Neural progenitor cell (in vitro differentiated cells): ENCODE measurements around the gene FAM78B.

ENCODE experiments used
- EZH2 ChIP-seq: fragments of 200-600 bp; sonication (generic); IDR thresholded peaks from 2 replicates; pipeline ENCODE4 v1.6.1; 2017; ENCODE audit warnings: antibody characterized with exemption, mild to moderate bottlenecking, moderate library complexity
- EZH2phosphoT487 ChIP-seq: fragments of 200-600 bp; sonication (generic); IDR thresholded peaks from 2 replicates; pipeline ENCODE4 v1.6.1; 2017; ENCODE audit warnings: antibody characterized with exemption
- TF ChIP-seq, protein P1 (sequence below): fragments of 200-600 bp; sonication (generic); IDR thresholded peaks from 2 replicates; pipeline ENCODE4 v1.5.1; 2017; ENCODE audit warnings: antibody characterized with exemption, mild to moderate bottlenecking

DNA sequence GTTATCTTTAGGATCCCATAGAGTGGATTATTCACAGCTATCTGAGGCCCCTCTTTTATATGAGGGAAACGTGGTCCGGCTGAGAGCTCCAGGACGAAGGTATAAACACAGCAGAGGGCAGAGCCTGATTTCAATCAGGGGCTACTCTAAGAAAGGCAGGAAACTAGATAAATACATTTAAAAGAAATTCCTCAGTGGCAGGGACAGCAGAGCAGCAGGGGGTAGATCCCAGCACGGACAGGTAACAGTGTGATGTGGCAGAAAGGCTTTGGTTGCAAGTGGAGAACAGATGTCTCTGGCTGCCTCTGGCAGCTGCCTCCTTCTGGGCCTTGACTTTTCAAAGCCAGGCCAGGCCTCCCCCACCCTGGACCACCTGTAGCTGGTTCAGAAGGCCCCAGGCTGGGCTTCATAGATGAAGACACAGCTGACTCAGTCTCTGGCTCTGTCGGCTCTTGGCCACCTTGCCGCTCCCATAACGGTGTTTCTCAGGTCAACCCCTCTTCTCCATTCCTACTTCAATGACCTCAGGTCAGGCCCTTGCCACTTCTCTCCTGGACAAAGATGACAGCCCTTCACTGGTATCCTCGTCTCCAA, 43.8 kb downstream of the FAM78B start:
- TF ChIP-seq, protein P1, sequence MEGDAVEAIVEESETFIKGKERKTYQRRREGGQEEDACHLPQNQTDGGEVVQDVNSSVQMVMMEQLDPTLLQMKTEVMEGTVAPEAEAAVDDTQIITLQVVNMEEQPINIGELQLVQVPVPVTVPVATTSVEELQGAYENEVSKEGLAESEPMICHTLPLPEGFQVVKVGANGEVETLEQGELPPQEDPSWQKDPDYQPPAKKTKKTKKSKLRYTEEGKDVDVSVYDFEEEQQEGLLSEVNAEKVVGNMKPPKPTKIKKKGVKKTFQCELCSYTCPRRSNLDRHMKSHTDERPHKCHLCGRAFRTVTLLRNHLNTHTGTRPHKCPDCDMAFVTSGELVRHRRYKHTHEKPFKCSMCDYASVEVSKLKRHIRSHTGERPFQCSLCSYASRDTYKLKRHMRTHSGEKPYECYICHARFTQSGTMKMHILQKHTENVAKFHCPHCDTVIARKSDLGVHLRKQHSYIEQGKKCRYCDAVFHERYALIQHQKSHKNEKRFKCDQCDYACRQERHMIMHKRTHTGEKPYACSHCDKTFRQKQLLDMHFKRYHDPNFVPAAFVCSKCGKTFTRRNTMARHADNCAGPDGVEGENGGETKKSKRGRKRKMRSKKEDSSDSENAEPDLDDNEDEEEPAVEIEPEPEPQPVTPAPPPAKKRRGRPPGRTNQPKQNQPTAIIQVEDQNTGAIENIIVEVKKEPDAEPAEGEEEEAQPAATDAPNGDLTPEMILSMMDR = no peak
- TF ChIP-seq EZH2phosphoT487 = no peak
- TF ChIP-seq EZH2 = no peak
